ENCODE data around the gene HOXD10. TPM values are rescaled to one million over a fixed set of nuclear protein-coding genes. Genes with fewer than 3 reads are reported as not detected.
A peak's percentile ranks its signal among the peaks of the same experiment; 100 is the strongest.

The HOXD10 gene
- total and polyA plus RNA-seq, 9 of the 15 experiments (the other 6 are each of a cell fraction or from before 2014, with no cell fraction given) = not detected

GRCh38 chr2:176079831-176080539 is 36.6 kb upstream of the HOXD10 start (continued):
- TF ChIP-seq ZBTB40 (IDR thresholded peaks at IDR 0.05) = no peak
- no peak for TF ChIP-seq ZBTB40 (CRISPR knock-in tag; IDR thresholded peaks at IDR 0.05)
- peak; percentile 26 for TF ChIP-seq PHF20 (IDR thresholded peaks at IDR 0.05; ENCODE audit: partially characterized antibody)
- TF ChIP-seq CEBPB (tag; IDR thresholded peaks at IDR 0.05) = no peak
- no peak for TF ChIP-seq ZNF57 (CRISPR knock-in tag; IDR thresholded peaks at IDR 0.05)
- TF ChIP-seq HBP1 (CRISPR knock-in tag; IDR thresholded peaks at IDR 0.05) = no peak
- no peak for TF ChIP-seq ZNF133 (CRISPR knock-in tag; IDR thresholded peaks at IDR 0.05)
- TF ChIP-seq CUX1 (CRISPR knock-in tag; IDR thresholded peaks at IDR 0.05) = no peak
- TF ChIP-seq CSDE1 (IDR thresholded peaks at IDR 0.05) = no peak
- TF ChIP-seq TFAP4 (CRISPR knock-in tag; IDR thresholded peaks at IDR 0.05; ENCODE audit: borderline replicate concordance) = peak; percentile 44; the same call in 1 of the 2 replicates
- TF ChIP-seq E2F3 (CRISPR knock-in tag; IDR thresholded peaks at IDR 0.05) = no peak
